Uterus (tissue), 4 donors: ENCODE results near the gene CRCP. TPM values are rescaled to one million over a fixed set of nuclear protein-coding genes. Genes with fewer than 3 reads are reported as not detected.
"Not testable (repeated sequence)": the region's sequence is repeated elsewhere in the genome, so short reads cannot be mapped to it uniquely, and the experiment has no call there.

Experiments
- DNase-seq, 2 donors: peaks; one replicate each; pipeline ENCODE4 v3.0.0-alpha.2; 2019 to 2020
- H3K27ac ChIP-seq, 2 donors: fragments of 200-600 bp; sonication (generic); 1 replicate in 1 of 2; 2 replicates in 1 of 2; pipeline ENCODE4 v1.5.1; 2016 to 2018
- H3K27me3 ChIP-seq, 2 donors: fragments of 200-600 bp; sonication (generic); one replicate each; pipeline ENCODE4 v1.5.1; 2018 to 2019; ENCODE audit warnings: control low read depth in 1 of 2
- H3K36me3 ChIP-seq, 2 donors: fragments of 200-600 bp; sonication (generic); one replicate each; pipeline ENCODE4 v1.5.1; 2019; ENCODE audit warnings: control low read depth in 1 of 2
- H3K4me1 ChIP-seq, 2 donors: fragments of 200-600 bp; sonication (generic); one replicate each; pipeline ENCODE4 v1.5.1; 2018 to 2019; ENCODE audit warnings: control low read depth in 1 of 2
- H3K4me3 ChIP-seq, 2 donors: fragments of 200-600 bp; sonication (generic); 1 replicate in 1 of 2; 2 replicates in 1 of 2; pipeline ENCODE4 v1.5.1; 2018 to 2019; ENCODE audit warnings: mild to moderate bottlenecking in 1 of 2
- H3K9me3 ChIP-seq, 2 donors: fragments of 200-600 bp; sonication (generic); one replicate each; pipeline ENCODE4 v1.5.1; 2019; ENCODE audit warnings: control low read depth in 1 of 2
- CTCF ChIP-seq, 4 experiments: fragments of 200-600 bp in 2 of 4; fragments of 450-650 bp in 2 of 4; sonication (generic) in 2 of 4; IDR thresholded peaks; one replicate each; pipeline ENCODE4 v1.5.1; 2016 to 2019; ENCODE audit warnings: antibody characterized with exemption in 4 of 4, mild to moderate bottlenecking in 2 of 4, moderate library complexity in 1 of 4
- POLR2A ChIP-seq, 2 donors: fragments of 450-650 bp; IDR thresholded peaks; one replicate each; pipeline ENCODE4 v1.6.1; 2016; ENCODE audit warnings: antibody characterized with exemption in 2 of 2, mild to moderate bottlenecking in 1 of 2, moderate library complexity in 1 of 2
- intact Hi-C: fragments of 100-400 bp; cut with DNase I; formaldehyde crosslinking; loops from one replicate; pipeline ENCODE4 v1.15.1; 2023; ENCODE audit warnings: low total_unique reads
- total RNA-seq, 4 donors: library from RNA; depleted of rRNA in 3 of 4; stranded (reverse); fragments of >200 nt in 3 of 4; gene quantifications; one replicate each; pipeline versions ENCODE4 v1.1.0 to v1.2.4, GENCODE V29; 2014 to 2023
- donor health status: DM: yes; HTN: yes; CAD: no.

CRCP gene
- total RNA-seq, 4 donors from 2014 or later: 8.5 to 39.7 (median 37.6) TPM

DNA sequence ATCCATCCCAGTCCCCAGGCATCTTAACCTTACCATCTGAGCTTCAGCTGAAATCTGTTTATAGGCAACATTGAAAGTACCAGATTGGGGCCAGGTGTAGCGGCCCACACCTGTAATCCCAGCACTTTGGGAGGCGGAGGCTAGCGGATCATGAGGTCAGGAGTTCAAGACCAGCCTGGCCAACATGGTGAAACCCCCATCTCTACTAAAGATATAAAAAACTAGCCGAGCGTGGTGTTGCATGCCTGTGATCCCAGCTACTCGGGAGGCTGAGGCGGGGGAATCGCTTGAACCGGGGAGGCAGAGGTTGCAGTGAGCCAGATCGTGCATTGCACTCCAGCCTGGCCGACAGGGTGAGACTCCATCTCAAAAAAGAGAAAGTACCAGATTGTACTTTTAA is 39.0 kb downstream of the CRCP start:
- TF ChIP-seq POLR2A (IDR thresholded peaks at IDR 0.05) (no peak), CTCF (IDR thresholded peaks at IDR 0.05) (no peak)
- no peak for DNase-seq
- intact Hi-C loops: no loop called here
- Histone ChIP-seq H3K4me1 (peaks cover 0 to 11% of the 10 kb centered on the region in 2 donors), H3K27ac (no peak overlapping the region), H3K36me3 (no peaks in the 10 kb centered on the region), H3K9me3 (no peaks in the 10 kb centered on the region), H3K4me3 (no peak overlapping the region), H3K27me3 (no peaks in the 10 kb centered on the region)

DNA sequence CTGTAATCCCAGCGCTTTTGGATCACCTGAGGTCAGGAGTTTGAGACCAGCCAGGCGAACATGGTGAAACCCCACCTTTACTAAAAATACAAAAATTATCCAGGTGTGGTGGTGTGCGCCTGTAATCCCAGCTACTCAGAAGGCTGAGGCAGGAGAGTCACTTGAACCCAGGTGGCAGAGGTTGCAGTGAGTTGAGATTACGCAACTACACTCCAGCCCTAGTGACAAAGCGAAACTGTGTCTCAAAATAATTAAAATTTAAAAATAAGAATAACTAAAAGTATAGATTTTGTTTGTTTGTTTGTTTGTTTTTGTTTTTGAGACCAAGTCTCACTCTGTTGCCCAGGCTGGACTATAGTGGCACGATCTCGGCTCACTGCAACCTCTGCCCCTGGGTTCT is 41.4 kb downstream of the CRCP start:
- H3K4me1 ChIP-seq, H3K9me3 ChIP-seq, DNase-seq, H3K36me3 ChIP-seq, intact Hi-C loops, H3K27ac ChIP-seq, H3K27me3 ChIP-seq, H3K4me3 ChIP-seq: not testable (repeated sequence)

DNA sequence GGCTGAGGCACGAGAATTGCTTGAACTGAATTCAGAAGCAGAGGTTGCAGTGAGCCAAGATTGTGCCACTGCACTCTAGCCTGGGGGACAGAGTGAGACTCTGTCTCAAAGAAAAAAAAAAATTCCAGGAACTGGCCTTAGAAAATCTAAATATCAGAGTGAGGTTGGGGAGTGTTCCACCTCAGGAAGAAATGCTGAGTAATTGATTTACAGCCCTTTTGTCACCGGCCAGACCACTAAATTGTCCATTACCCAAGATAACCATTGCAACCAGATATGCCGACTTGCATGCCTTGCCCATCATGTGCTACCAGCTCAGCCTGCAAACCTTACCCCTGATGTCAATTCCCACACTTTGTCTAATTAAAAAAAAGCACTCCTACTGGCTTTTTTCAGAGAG is 42.4 kb downstream of the CRCP start:
- no peak overlapping the region for H3K4me3 ChIP-seq
- H3K27me3 ChIP-seq: no peaks in the 10 kb centered on the region
- H3K27ac ChIP-seq: no peak overlapping the region
- no peaks in the 10 kb centered on the region for H3K4me1 ChIP-seq
- H3K9me3 ChIP-seq: peaks cover 0 to 8% of the 10 kb centered on the region in 2 donors
- TF ChIP-seq CTCF (IDR thresholded peaks at IDR 0.05) (no peak), POLR2A (IDR thresholded peaks at IDR 0.05) (no peak)
- no peaks in the 10 kb centered on the region for H3K36me3 ChIP-seq
- intact Hi-C loops: no loop called here
- DNase-seq: no peak

- Histone ChIP-seq H3K4me1 (no peaks in the 10 kb centered on the region), H3K27me3 (no peaks in the 10 kb centered on the region), H3K27ac (no peak overlapping the region), H3K9me3 (peaks cover 0 to 8% of the 10 kb centered on the region in 2 donors), H3K36me3 (no peaks in the 10 kb centered on the region), H3K4me3 (no peak overlapping the region)
- TF ChIP-seq CTCF (IDR thresholded peaks at IDR 0.05) (no peak), POLR2A (IDR thresholded peaks at IDR 0.05) (no peak)
- intact Hi-C loops: no loop called here
- DNase-seq: no peak
Measured at GRCh38 chr7:66162622-66163021, 48.0 kb downstream of the CRCP start.

DNA sequence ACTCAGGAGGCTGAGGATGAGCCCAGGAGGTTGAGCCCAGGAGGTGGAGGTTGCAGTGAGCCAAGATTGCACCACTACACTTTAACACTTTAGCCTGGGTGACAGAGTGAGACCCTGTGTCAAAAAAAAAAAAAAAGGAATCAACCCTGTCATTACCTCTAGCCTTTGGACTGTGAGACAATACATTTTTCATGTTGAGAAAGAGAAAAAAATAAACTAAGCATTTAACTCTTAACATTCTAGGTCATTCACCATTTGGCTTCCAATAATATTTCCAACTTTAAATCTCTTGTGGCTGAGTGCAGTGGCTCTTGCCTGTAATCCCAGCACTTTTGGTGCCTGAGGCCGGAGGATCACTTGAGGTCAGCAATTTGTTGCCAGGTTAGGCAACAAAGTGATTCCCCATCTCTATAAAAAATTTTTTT is 48.6 kb downstream of the CRCP start:
- H3K27me3 ChIP-seq: no peaks in the 10 kb centered on the region
- H3K27ac ChIP-seq: no peak overlapping the region
- peaks cover 0 to 8% of the 10 kb centered on the region in 2 donors for H3K9me3 ChIP-seq
- TF ChIP-seq POLR2A (IDR thresholded peaks at IDR 0.05): no peak
- no peak for TF ChIP-seq CTCF (IDR thresholded peaks at IDR 0.05)
- no peak for DNase-seq
- intact Hi-C loops: no loop called here
- no peak overlapping the region for H3K4me3 ChIP-seq
- no peaks in the 10 kb centered on the region for H3K4me1 ChIP-seq
- H3K36me3 ChIP-seq: no peaks in the 10 kb centered on the region

DNA sequence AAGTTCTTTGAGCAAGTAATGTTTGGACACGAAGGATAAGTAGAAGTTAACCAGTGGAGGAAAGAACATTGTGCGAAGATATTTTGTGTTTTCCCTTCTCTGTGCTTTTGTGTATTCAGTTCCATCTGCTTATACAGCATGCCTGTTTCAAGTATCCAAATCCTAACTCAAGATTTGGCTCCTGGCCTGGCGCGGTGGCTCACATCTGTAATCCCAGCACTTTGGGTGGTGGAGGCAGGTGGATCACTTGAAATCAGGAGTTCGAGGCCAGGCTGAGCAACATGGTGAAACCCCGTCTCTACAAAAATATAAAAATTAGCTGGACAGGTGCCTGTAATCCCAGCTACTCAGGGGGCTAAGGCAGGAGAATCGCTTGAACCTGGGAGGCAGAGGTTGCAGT is 49.7 kb downstream of the CRCP start:
- TF ChIP-seq CTCF (IDR thresholded peaks at IDR 0.05) (no peak), POLR2A (IDR thresholded peaks at IDR 0.05) (no peak)
- H3K27me3 ChIP-seq: no peaks in the 10 kb centered on the region
- H3K36me3 ChIP-seq: no peaks in the 10 kb centered on the region
- H3K9me3 ChIP-seq: peaks cover 0 to 7% of the 10 kb centered on the region in 2 donors
- no peak overlapping the region for H3K27ac ChIP-seq
- H3K4me1 ChIP-seq: no peaks in the 10 kb centered on the region
- no peak overlapping the region for H3K4me3 ChIP-seq
- no peak for DNase-seq
- intact Hi-C loops: no loop called here
